ENCODE results near the gene CA5A. TPM values are rescaled to one million over a fixed set of nuclear protein-coding genes. Genes with fewer than 3 reads are reported as not detected.

The CA5A gene
- total RNA-seq, 1 experiment from 2014 or later = not detected

GRCh38 chr16:87963400-87963799 lies 27.1 kb upstream of the CA5A start:
- DNase-seq (ENCODE audit: low spot score) = no peak

DNA sequence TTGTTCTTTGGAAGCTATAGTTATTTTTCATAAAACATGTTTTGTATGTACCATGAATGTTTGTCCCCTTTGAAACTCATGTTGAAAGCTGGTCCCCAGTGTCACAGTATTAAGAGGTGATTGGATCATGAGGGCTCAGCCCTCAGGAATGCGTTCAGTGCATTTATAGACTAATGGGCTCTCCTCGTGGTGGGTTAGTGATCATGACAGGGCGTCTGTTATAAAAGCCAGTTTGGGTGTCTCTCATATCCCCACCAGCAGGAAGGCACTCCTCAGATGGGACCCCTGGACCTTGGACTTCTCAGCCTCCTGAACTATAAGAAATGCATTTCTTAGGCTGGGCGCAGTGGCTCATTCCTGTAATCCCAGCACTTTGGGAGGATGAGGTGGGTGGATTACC lies 25.3 kb upstream of the CA5A start:
- no peak for DNase-seq (ENCODE audit: low spot score)

DNA sequence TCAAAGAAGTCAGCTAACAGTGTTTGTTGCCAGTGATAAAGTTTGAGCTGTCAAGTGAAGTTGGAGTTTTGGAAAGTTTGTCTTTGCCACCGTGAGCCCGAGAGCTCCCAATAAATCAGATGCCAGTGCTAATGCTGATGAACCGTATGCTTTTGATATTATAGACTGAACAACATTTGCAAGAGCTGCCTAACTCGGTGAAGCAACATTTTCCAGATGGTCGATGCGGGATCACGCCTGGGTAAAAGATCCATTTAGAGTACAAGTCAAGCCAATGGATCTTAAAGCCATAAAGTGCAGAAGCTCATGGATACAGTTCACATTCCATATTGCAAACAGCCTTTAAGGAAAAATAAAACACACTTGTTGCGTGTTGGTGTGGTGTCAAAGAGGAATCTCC lies 24.5 kb upstream of the CA5A start:
- DNase-seq (ENCODE audit: low spot score) = no peak

GRCh38 chr16:87960296-87960695 lies 24.0 kb upstream of the CA5A start:
- DNase-seq (ENCODE audit: low spot score) = no peak

GRCh38 chr16:87959391-87959990 lies 23.2 kb upstream of the CA5A start:
- no peak for DNase-seq (ENCODE audit: low spot score)

GRCh38 chr16:87958632-87959031 lies 22.3 kb upstream of the CA5A start:
- DNase-seq (ENCODE audit: low spot score) = no peak

DNA sequence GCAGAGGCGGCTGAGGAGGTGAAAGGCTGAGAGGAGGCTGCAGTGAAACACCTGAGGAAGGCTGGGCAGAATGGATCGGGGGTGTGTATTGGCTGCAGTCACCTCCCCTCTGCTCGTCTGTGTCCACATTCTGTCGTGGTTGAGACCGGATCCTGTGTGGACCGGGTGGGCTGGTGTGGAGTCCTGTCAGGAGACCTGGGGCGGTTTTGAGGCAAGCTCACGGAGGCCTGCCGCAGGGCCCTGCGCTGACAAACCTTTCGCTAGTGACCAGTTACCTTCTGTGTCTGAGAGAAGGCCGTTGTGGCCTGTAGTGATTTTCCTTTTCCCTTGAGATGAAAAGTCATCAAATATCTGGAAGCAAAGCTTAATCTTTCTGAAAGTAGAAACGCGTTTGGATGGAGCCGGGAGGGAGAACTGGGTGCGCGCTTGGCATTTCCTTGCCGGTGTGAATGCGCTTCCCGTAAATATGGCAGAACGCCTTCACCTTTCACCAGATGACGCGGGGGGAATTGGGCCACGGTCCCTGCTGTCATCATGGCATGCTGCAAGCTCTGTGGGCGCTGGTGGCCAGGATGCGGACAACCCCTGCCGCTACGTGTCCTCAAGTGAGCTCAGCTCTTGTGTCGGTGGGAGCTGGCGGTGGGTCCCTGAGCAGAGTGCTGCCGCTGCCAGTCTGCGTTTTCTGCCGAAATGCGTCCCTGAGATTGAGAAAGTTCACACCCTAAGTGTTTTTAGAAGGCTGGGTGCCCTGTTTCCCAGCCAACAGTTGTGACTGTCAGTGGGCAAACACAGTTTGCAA lies 21.2 kb upstream of the CA5A start:
- no peak for DNase-seq (ENCODE audit: low spot score)

DNA sequence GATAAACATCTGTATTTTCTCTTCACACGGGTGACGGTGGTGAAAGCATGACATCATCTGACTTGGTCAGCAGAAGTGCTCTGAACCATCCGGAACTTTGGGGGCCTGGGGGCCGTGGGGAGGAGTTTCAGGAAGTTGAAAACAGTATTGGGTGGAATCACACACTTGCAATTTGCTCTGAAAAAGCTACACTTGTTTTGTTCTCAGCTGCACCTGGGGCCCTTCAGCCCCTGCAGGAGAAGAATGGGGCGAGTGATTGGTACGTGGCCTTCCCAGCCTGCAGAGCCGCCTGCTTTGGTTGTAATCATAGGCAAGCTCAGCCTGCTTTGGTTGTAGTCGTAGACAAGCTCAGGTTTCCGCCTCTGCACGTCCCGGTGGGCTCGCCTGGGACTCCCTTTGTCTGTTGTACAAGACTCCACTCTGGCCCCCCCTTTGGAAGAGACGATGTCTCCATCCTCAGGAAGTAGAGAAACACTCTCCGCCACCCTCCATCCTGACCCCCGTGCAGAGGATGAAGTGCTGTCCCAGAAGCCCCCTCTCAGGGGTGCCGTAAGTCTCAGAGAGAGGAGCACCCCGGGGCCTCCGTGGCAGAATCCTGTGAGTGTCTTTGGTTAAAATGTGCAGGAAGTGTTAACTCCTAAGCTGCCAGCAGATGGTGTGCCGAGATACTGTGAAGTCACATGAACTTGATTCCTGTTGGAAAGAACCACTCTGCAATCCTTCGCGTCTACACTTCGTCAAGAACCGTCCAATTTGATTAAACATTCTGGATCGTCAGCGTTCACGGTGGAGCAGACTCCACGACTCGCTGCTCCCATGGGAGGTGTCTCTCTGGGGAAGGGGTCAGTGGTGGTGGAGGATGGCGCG lies 20.3 kb upstream of the CA5A start:
- peak; percentile 43 for DNase-seq (ENCODE audit: low spot score)

- DNase-seq (ENCODE audit: low spot score) = no peak
Observed at GRCh38 chr16:87956098-87956364, 19.7 kb upstream of the CA5A start.

- no peak for DNase-seq (ENCODE audit: low spot score)
Observed at GRCh38 chr16:87955302-87956097, 19.2 kb upstream of the CA5A start.

GRCh38 chr16:87954826-87955225 lies 18.5 kb upstream of the CA5A start:
- no peak for DNase-seq (ENCODE audit: low spot score)

- DNase-seq (ENCODE audit: low spot score) = no peak
Observed at GRCh38 chr16:87954361-87954760, 18.0 kb upstream of the CA5A start.

DNA sequence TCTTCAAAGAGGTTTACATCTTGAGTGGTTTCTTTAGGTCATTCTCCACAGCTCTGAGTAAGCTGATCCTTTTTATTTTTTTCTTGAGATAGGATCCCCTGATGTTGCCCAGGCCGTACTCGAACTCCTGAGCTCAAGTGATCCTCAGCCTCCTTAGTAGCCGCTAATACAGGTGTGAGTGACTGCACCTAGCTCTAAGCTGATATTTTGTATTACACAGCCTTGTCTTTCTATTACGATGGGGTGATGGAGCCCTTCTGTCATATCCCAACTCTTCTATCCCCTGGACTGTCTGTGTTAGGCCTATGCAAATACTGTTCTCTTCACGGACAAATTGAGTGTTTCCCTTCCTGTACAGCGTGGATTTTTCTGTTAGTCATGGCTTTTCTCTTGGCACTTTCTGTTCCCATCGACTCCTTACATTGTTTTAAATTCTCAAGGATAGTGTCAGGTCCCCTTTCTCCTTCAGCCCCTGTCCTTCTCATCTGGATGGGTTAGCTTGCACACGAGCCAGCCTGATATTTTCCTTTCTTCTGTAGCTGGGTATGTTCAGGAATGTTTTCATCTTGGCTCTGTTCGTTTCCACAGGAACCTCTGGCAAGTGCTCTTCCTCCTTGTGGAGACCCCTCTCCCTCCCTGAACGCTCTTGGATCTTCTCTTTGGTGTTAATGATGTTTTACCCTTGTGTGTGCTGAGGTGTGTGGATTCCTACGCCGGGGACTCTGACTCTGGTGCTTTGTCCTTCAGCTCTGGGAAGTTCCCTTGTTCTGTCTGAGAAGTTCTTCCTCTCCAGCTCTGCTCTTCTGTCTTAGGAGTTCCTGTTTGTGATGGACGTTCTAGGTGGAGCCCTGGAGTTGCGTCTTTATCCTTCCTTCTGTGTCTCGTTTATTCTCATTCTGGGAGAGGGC lies 17.2 kb upstream of the CA5A start:
- no peak for DNase-seq (ENCODE audit: low spot score)

- DNase-seq (ENCODE audit: low spot score) = no peak
Observed at GRCh38 chr16:87952751-87953150, 16.4 kb upstream of the CA5A start.

DNA sequence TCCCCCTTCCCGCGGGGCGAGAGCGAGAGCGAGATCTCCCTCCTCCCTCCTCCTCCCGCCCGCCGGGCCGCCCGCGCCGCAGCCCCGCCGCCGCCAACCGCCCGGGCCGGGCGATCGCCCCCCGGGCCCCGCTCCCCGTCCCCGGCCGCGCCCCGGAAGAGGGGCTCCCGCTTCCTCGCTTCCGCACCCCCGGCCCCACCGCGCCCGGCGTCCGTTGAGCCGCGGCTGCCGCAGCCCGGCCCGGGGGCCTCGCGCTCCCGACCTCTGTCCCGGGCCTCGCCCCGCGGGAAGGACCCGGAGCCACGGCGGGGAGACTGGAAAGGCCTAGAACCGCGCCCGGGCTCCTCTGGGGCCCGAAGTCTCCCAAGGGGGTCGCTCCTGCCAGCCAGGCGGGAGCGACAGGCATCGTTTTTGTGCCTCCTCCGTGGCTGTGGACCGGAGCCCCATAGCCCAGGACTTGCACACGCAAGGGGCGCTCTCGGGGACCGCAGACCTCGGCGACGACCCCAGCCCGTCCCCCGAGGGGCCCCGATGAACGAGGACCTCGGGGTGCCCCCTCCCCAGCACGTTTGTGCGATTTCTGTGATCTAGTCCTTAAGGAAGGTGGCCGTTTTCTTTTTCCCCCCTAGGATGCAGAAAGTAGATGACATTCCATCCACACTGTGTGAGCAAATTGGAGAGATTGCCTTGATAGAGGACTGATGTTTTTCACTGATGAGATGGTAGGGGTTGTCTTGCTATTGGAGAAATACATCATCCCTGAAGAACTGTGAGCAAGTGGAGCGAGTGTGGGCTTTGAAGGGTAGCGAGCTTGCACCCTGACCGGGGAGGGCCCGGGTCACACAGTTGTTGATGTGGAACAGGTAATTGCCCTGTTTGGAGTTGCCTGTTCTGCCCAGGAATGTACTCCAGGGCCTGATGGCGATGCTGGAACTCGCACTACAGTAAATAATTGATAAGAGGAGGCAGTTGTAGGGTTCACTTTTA lies 15.5 kb upstream of the CA5A start:
- no peak for DNase-seq (ENCODE audit: low spot score)

DNA sequence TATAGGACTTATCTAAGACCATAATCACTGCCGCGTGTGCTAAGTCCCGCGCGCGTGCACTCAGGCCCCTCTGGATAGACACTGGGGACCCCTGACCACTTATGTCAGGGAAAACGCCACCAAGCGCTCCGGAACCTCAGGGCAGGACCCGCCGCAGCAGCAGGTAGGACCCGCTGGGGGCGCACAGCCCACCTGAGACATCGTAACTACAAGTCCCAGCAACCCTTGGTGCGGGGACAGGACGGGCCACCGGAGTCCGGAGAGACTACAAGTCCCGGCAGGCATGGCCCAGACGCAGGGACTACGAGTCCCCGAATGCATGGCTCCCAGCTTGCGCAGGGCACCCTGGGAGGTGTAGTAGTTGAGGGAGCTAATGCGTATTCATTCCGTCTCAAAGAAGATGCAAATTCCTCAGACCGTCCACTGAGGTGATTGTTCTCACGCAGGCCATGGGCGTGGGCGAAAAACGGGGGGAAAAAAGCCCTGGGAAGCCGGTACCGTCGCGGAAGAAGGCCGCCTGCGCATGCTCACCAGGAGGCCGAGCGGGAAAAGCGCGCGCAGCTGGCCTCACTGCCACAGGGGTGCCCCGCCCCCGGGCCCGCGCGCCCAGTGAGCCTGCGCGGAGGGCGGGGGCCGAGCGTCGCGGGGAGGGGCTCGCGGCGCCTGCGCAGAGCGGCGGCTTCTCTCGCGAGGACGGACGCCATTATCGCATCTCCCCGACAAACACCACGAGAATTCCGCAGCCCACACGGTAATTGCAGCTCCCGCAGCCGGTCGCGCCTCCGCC lies 14.6 kb upstream of the CA5A start, which contains the start of gene BANP:
Gene BANP (plus strand): TSS at position 670 of the 787 bp plus-strand sequence. CDS start 23,682 bp downstream, outside the sequence.
- peak; percentile 99 for DNase-seq (ENCODE audit: low spot score)

- no peak for DNase-seq (ENCODE audit: low spot score)
Observed at GRCh38 chr16:87949071-87949744, 12.9 kb upstream of the CA5A start.

DNA sequence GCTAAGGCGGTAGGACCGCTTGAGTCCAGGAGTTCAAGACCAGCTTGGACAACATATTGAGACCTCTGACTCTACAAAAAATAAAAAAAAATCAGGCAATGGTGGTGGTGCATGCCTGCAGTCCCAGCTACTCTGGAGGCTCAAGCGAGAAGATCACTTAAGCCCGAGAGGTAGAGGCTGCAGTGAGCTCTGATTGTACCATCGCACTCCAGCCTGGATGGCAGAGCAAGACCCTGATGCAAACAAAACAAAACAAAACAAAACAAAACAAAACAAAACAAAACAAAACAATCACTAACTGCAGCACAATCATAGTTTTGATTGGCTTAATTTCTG lies 12.4 kb upstream of the CA5A start:
- DNase-seq (ENCODE audit: low spot score) = no peak
